Uterus (tissue), 4 donors: ENCODE data around the gene SF3A2. TPM values are rescaled to one million over a fixed set of nuclear protein-coding genes. Genes with fewer than 3 reads are reported as not detected.

Experiments used
- DNase-seq, 2 donors: peaks; one replicate each; pipeline ENCODE4 v3.0.0-alpha.2; 2019 to 2020
- H3K27ac ChIP-seq, 2 donors: fragments of 200-600 bp; sonication (generic); 1 replicate in 1 of 2; 2 replicates in 1 of 2; pipeline ENCODE4 v1.5.1; 2016 to 2018
- H3K27me3 ChIP-seq, 2 donors: fragments of 200-600 bp; sonication (generic); one replicate each; pipeline ENCODE4 v1.5.1; 2018 to 2019; ENCODE audit warnings: control low read depth in 1 of 2
- H3K36me3 ChIP-seq, 2 donors: fragments of 200-600 bp; sonication (generic); one replicate each; pipeline ENCODE4 v1.5.1; 2019; ENCODE audit warnings: control low read depth in 1 of 2
- H3K4me1 ChIP-seq, 2 donors: fragments of 200-600 bp; sonication (generic); one replicate each; pipeline ENCODE4 v1.5.1; 2018 to 2019; ENCODE audit warnings: control low read depth in 1 of 2
- H3K4me3 ChIP-seq, 2 donors: fragments of 200-600 bp; sonication (generic); 1 replicate in 1 of 2; 2 replicates in 1 of 2; pipeline ENCODE4 v1.5.1; 2018 to 2019; ENCODE audit warnings: mild to moderate bottlenecking in 1 of 2
- H3K9me3 ChIP-seq, 2 donors: fragments of 200-600 bp; sonication (generic); one replicate each; pipeline ENCODE4 v1.5.1; 2019; ENCODE audit warnings: control low read depth in 1 of 2
- CTCF ChIP-seq, 4 experiments: fragments of 200-600 bp in 2 of 4; fragments of 450-650 bp in 2 of 4; sonication (generic) in 2 of 4; IDR thresholded peaks; one replicate each; pipeline ENCODE4 v1.5.1; 2016 to 2019; ENCODE audit warnings: antibody characterized with exemption in 4 of 4, mild to moderate bottlenecking in 2 of 4, moderate library complexity in 1 of 4
- POLR2A ChIP-seq, 2 donors: fragments of 450-650 bp; IDR thresholded peaks; one replicate each; pipeline ENCODE4 v1.6.1; 2016; ENCODE audit warnings: antibody characterized with exemption in 2 of 2, mild to moderate bottlenecking in 1 of 2, moderate library complexity in 1 of 2
- intact Hi-C: fragments of 100-400 bp; cut with DNase I; formaldehyde crosslinking; loops from one replicate; pipeline ENCODE4 v1.15.1; 2023; ENCODE audit warnings: low total_unique reads
- total RNA-seq, 4 donors: library from RNA; depleted of rRNA in 3 of 4; stranded (reverse); fragments of >200 nt in 3 of 4; gene quantifications; one replicate each; pipeline versions ENCODE4 v1.1.0 to v1.2.4, GENCODE V29; 2014 to 2023
- donor health status: DM: yes; HTN: yes; CAD: no.

SF3A2 gene
- total RNA-seq, 4 donors from 2014 or later = 33.2 to 107 (median 50.6) TPM

DNA sequence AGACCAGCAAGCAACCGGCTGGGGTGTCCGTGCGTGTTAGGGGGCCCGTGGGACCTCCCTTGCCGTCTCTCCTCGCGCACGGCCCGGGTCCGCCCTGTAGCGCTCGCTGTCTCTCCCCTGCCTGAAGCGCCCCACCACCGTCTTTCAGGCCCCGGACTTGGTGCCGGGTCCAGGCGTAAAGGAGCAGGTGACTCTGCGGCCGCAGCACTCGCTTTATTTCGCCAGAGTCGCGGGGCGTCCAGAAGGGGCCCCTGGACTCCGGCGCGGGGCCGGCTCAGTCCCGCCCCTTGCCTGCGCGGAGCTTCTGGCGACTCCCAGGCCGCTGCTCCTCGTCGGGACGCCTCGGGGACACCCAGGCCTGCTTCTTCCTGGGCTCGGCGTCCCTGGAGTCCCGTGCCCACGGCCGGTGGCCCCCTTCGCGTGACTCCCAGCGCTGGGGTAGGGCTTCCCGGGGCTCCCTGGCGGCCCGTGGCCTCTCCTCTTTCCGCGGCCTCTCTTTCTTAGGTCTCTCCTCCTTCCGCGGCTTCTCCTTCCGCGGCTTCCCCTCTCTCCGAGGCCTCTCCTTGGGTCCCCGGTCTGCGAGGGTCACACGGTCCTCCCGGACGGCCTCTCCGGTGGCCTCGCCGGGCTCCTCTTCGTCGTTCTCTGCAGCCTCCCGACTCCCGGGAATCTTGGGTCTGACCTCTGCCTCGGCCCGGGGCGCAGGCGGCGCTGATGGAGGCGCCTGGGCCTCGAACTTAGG lies 15.6 kb downstream of the SF3A2 start:
- intact Hi-C loops = no loop called here
- H3K4me3 ChIP-seq = no peak overlapping the region
- peaks cover 0 to 30% of the 10 kb centered on the region in 2 donors for H3K4me1 ChIP-seq
- peaks cover 0 to 25% of the 10 kb centered on the region in 2 donors for H3K27me3 ChIP-seq
- no peak for TF ChIP-seq CTCF (IDR thresholded peaks at IDR 0.05)
- no peak for TF ChIP-seq POLR2A (IDR thresholded peaks at IDR 0.05)
- no peak for DNase-seq
- no peak overlapping the region for H3K27ac ChIP-seq
- H3K36me3 ChIP-seq = no peaks in the 10 kb centered on the region
- H3K9me3 ChIP-seq = no peaks in the 10 kb centered on the region

DNA sequence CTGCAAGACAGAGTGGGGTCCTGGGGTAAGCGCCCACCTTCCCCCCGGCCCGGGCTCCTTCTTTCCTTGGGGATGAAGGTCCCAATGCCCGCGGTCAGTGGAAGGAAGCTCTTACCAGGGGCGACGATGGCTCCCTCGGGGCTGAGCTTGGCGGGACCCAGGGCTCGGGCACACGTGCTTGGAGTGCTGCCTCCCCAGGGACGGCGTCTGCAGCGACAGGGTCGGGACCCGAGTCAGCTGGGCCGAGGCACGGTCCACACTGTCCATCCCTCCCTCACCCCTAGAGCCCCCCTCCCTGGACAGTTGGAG lies 16.1 kb downstream of the SF3A2 start:
- intact Hi-C loops = no loop called here
- Histone ChIP-seq H3K4me1 (peaks cover 0 to 30% of the 10 kb centered on the region in 2 donors), H3K27me3 (peaks cover 0 to 25% of the 10 kb centered on the region in 2 donors), H3K36me3 (no peaks in the 10 kb centered on the region), H3K27ac (no peak overlapping the region), H3K4me3 (no peak overlapping the region), H3K9me3 (no peaks in the 10 kb centered on the region)
- no peak for DNase-seq
- TF ChIP-seq POLR2A (IDR thresholded peaks at IDR 0.05) (no peak), CTCF (IDR thresholded peaks at IDR 0.05) (no peak)

DNA sequence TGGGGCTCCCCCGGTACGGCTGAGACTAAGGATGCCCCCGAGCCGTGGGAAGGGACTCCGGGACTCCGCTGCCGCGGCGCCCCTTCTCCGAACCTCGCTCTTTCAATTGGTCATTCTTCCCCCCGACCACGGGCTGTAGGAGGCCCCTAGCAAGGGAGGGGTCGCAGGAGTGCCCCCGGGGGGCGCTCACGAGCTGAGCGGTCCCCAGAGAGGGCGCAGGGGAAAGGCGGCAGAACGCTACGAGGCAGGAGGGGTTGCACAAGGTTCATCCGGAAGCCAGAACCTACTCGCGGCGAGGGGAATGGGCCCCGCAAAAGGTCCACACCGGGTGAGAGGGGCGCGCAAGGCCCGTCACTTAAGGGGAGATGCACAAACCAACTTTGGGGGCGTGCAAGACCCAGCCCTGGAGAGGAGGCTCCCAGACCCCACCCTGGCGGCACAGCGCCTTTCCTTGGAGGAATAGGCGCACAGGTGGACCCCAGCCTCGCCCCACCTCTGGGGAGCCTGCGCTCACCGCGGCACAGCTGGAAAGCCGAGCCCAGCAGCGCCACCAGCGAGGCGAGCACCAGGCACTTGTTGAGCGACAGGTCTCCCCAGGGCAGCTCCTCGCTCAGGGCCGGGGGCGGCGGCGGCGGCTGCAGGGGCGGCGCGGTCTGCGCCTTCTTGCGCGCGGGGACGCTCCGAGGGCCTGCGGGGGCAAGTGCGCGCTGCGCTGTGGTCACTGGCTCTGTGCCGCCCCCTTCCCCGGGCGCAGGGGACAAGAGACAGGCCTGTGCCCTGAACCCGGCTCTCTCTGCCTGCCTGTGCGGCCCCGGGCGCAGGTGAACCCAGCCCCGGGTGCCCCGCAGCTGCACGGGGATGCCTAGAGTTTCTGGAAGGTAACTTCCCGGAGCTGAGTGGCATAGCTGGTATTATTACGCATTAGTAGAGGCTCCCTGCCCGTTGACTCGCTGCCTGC lies 16.8 kb downstream of the SF3A2 start:
- Histone ChIP-seq H3K27me3 (peaks cover 0 to 25% of the 10 kb centered on the region in 2 donors), H3K36me3 (no peaks in the 10 kb centered on the region), H3K27ac (no peak overlapping the region), H3K9me3 (no peaks in the 10 kb centered on the region), H3K4me3 (no peak overlapping the region), H3K4me1 (peaks cover 0 to 30% of the 10 kb centered on the region in 2 donors)
- TF ChIP-seq CTCF (IDR thresholded peaks at IDR 0.05) (no peak), POLR2A (IDR thresholded peaks at IDR 0.05) (no peak)
- intact Hi-C loops = no loop called here
- DNase-seq = no peak

- no peak for DNase-seq
- TF ChIP-seq CTCF (IDR thresholded peaks at IDR 0.05) = peak in 1 of 4 experiments; percentile 12
- TF ChIP-seq POLR2A (IDR thresholded peaks at IDR 0.05) = no peak
- Histone ChIP-seq H3K9me3 (no peaks in the 10 kb centered on the region), H3K27ac (no peak overlapping the region), H3K4me1 (peaks cover 0 to 30% of the 10 kb centered on the region in 2 donors), H3K4me3 (no peak overlapping the region), H3K36me3 (no peaks in the 10 kb centered on the region), H3K27me3 (peaks cover 0 to 25% of the 10 kb centered on the region in 2 donors)
- intact Hi-C loops = no loop called here
Measured at GRCh38 chr19:2254064-2254872, 17.6 kb downstream of the SF3A2 start.
